Esophagus muscularis mucosa (tissue), 4 donors: ENCODE measurements around the gene OR5T3.
"Not testable (repeated sequence)": the region's sequence is repeated elsewhere in the genome, so short reads cannot be mapped to it uniquely, and the experiment has no call there.

Experiments used
- EP300 ChIP-seq: sonication (generic); formaldehyde crosslinking; IDR thresholded peaks from one replicate; pipeline ENCODE4 v1.6.1; 2017; ENCODE audit warnings: antibody characterized with exemption
- POLR2A ChIP-seq: fragments of 450-650 bp; IDR thresholded peaks from one replicate; pipeline ENCODE4 v1.6.1; 2017; ENCODE audit warnings: antibody characterized with exemption, moderate library complexity, mild to moderate bottlenecking, low read depth
- POLR2AphosphoS5 ChIP-seq, 2 donors: sonication (generic); formaldehyde crosslinking; IDR thresholded peaks; one replicate each; pipeline ENCODE4 v1.6.1; 2017; ENCODE audit warnings: antibody characterized with exemption in 2 of 2
- TF ChIP-seq, protein P1 (sequence below), 3 experiments: fragments of 200-600 bp in 2 of 3; fragments of 450-650 bp in 1 of 3; sonication (generic) in 2 of 3; IDR thresholded peaks; one replicate each; pipeline ENCODE4 v1.5.1; 2017 to 2019; ENCODE audit warnings: antibody characterized with exemption in 3 of 3, mild to moderate bottlenecking in 2 of 3, moderate library complexity in 1 of 3

DNA sequence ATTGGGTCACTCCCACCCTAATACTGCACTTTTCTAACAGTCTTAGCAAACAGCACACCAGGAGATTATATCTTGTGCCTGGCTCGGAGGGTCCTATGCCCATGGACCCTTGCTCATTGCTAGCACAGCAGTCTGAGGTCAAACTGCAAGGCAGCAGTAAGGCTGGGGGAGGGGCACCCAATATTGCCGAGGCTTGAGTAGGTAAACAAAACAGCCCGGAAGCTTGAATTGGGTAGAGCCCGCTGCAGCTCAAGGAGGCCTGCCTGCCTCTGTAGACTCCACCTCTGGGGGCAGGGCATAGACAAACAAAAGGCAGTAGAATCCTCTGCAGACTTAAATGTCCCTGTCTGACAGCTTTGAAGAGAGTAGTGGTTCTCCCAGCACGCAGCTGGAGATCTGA is 32.3 kb upstream of the OR5T3 start:
- TF ChIP-seq, protein P1, sequence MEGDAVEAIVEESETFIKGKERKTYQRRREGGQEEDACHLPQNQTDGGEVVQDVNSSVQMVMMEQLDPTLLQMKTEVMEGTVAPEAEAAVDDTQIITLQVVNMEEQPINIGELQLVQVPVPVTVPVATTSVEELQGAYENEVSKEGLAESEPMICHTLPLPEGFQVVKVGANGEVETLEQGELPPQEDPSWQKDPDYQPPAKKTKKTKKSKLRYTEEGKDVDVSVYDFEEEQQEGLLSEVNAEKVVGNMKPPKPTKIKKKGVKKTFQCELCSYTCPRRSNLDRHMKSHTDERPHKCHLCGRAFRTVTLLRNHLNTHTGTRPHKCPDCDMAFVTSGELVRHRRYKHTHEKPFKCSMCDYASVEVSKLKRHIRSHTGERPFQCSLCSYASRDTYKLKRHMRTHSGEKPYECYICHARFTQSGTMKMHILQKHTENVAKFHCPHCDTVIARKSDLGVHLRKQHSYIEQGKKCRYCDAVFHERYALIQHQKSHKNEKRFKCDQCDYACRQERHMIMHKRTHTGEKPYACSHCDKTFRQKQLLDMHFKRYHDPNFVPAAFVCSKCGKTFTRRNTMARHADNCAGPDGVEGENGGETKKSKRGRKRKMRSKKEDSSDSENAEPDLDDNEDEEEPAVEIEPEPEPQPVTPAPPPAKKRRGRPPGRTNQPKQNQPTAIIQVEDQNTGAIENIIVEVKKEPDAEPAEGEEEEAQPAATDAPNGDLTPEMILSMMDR (IDR thresholded peaks at IDR 0.05), result not testable (repeated sequence)
- TF ChIP-seq POLR2A; EP300; POLR2AphosphoS5 (IDR thresholded peaks at IDR 0.05): not testable (repeated sequence)
